GM08714 (cell line): ENCODE data around the gene HES3.
A peak's percentile ranks its signal among the peaks of the same experiment; 100 is the strongest.

Source experiments
- H3K4me3 ChIP-seq: fragments of 200-500 bp; sonication (Bioruptor generic); 2 replicates; pipeline ENCODE4 v1.5.1; 2014; ENCODE audit warnings: mild to moderate bottlenecking, low read length, inconsistent platforms
- ZNF274 ChIP-seq: IDR thresholded peaks from 2 replicates; pipeline ENCODE4 v1.6.1; 2012; ENCODE audit warnings: mild to moderate bottlenecking, low read depth, low read length

Gene HES3

GRCh38 chr1:6234502-6235295 is 9.3 kb upstream of the HES3 start:
- no peak for TF ChIP-seq ZNF274

GRCh38 chr1:6235296-6235677 is 8.7 kb upstream of the HES3 start:
- no peak for TF ChIP-seq ZNF274
- H3K4me3 ChIP-seq, result peak overlapping the region; percentile 76

More at GRCh38 chr1:6234502-6235295, 9.3 kb upstream of the HES3 start:
- H3K4me3 ChIP-seq, result peak overlapping the region; percentile 76

- H3K4me3 ChIP-seq, result no peak overlapping the region
- no peak for TF ChIP-seq ZNF274
Measured at GRCh38 chr1:6237093-6237492, 6.9 kb upstream of the HES3 start.

- no peak overlapping the region for H3K4me3 ChIP-seq
- no peak for TF ChIP-seq ZNF274
Measured at GRCh38 chr1:6239213-6239752, 4.7 kb upstream of the HES3 start.

- no peak for TF ChIP-seq ZNF274
- H3K4me3 ChIP-seq, result no peak overlapping the region
Measured at GRCh38 chr1:6239950-6240768, 3.8 kb upstream of the HES3 start.

GRCh38 chr1:6241107-6241886 is 2.7 kb upstream of the HES3 start:
- no peak overlapping the region for H3K4me3 ChIP-seq

GRCh38 chr1:6241887-6242740 is 1.9 kb upstream of the HES3 start:
- no peak overlapping the region for H3K4me3 ChIP-seq
- TF ChIP-seq ZNF274, result no peak

More at GRCh38 chr1:6241107-6241886, 2.7 kb upstream of the HES3 start:
- no peak for TF ChIP-seq ZNF274

- no peak overlapping the region for H3K4me3 ChIP-seq
- TF ChIP-seq ZNF274, result no peak
Measured at GRCh38 chr1:6243053-6243834, 735 bp upstream of the HES3 start.

GRCh38 chr1:6244401-6245049 is 546 bp downstream of the HES3 start:
- no peak for TF ChIP-seq ZNF274
- H3K4me3 ChIP-seq, result no peak overlapping the region

- peak overlapping the region; percentile 8; the same call in 1 of the 2 replicates for H3K4me3 ChIP-seq
- TF ChIP-seq ZNF274, result no peak
Measured at GRCh38 chr1:6245086-6245868, 1.3 kb downstream of the HES3 start.

- no peak for TF ChIP-seq ZNF274
- no peak overlapping the region; the same call in 1 of the 2 replicates for H3K4me3 ChIP-seq
Measured at GRCh38 chr1:6245869-6246496, 2.0 kb downstream of the HES3 start.
